HFF-Myc (cell line): ENCODE measurements around the gene SPIRE1.

Experiments
- DNase-seq: peaks from one replicate; pipeline ENCODE4 v3.0.0-alpha.2; 2011; ENCODE audit warnings: low read depth; ENCODE audit errors: extremely low read depth
- H3K4me3 ChIP-seq: replicated peaks from 2 replicates; pipeline ENCODE4 v1.5.1; 2011; ENCODE audit warnings: low read depth, mild to moderate bottlenecking, control low read depth, low read length
- TF ChIP-seq, protein P1 (sequence below): IDR thresholded peaks from 2 replicates; pipeline ENCODE4 v1.5.1; 2012; ENCODE audit warnings: mild to moderate bottlenecking, low read depth, low read length, control low read depth; ENCODE audit errors: missing control alignments

Gene SPIRE1

DNA sequence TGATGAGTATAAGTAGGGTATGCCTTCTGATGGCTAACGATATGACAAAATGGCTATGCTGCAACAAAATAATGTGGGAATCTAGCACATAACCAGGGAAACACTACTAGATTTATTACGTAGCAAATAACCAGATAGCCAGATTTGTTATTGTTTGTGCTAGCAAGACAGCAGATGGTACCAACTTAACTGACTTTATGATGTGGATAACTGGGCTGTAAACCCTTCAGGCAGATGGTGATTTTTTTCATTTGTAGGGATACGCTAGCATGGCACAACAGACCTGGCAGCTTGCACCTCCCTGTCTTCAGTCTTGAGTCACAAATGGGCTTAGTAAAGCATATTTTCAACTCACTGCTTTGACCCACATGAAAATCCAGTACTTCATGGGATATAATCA, 201.5 kb downstream of the SPIRE1 start:
- TF ChIP-seq, protein P1, sequence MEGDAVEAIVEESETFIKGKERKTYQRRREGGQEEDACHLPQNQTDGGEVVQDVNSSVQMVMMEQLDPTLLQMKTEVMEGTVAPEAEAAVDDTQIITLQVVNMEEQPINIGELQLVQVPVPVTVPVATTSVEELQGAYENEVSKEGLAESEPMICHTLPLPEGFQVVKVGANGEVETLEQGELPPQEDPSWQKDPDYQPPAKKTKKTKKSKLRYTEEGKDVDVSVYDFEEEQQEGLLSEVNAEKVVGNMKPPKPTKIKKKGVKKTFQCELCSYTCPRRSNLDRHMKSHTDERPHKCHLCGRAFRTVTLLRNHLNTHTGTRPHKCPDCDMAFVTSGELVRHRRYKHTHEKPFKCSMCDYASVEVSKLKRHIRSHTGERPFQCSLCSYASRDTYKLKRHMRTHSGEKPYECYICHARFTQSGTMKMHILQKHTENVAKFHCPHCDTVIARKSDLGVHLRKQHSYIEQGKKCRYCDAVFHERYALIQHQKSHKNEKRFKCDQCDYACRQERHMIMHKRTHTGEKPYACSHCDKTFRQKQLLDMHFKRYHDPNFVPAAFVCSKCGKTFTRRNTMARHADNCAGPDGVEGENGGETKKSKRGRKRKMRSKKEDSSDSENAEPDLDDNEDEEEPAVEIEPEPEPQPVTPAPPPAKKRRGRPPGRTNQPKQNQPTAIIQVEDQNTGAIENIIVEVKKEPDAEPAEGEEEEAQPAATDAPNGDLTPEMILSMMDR = no peak
- H3K4me3 ChIP-seq = no peak overlapping the region
- no peak for DNase-seq

DNA sequence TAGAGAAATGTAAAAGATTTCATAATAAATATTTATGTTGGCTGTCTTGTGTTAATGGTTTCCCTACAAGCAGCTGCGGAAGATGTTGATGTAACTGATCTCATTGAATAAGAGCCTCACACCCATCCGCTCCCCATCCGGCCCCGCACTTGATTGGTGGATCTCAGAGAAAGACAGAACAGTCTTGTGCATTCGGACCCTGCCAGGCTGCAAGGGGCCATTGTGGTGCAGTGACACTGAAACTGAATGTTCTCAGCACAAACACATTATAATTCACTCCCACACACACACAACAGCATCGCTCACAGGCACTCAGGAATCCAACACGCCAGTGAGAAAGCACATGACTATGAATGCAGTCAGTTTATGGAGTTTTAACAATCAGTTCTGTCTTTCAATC, 202.4 kb downstream of the SPIRE1 start:
- no peak overlapping the region for H3K4me3 ChIP-seq
- TF ChIP-seq, protein P1 = no peak
- no peak for DNase-seq

DNA sequence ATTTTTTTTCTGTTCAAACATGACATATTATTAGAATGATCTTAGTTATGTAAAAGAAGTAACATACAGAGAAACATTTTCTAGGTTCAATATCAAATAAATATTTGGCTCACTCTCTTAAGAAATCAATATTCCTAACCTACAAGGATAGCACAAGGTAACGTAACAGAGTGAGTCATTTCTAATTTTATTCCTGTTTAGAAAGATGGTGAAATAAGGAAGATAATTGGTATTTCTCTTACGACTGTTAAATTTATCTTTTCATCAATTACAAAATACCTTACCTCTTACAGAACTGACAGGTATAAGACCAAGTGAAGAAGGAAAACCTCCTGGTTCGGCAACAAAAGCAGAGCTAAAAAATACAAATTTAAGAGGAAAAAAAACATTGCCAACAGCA, 205.1 kb downstream of the SPIRE1 start:
- TF ChIP-seq, protein P1 = no peak
- DNase-seq = no peak
- no peak overlapping the region for H3K4me3 ChIP-seq

DNA sequence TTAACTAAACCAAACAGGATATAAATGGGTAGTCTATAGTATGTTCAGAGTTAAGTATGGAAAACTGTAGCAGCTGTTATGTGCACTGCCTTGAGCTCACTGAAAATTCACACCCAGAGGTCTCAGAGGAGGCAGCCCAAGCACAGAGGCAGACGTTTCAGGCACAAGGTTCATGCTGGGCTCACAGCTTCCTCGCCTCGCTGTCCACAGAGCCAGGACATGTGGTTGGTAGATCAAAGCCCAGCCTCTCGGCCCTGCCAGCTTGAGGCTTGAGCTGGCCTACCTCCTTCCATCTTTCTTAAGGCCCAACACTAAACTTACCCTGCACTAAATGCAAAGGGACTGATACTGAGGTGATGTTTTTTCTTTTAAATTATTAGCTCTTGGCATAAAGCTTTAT, 206.5 kb downstream of the SPIRE1 start:
- no peak overlapping the region for H3K4me3 ChIP-seq
- TF ChIP-seq, protein P1 = no peak
- no peak for DNase-seq

DNA sequence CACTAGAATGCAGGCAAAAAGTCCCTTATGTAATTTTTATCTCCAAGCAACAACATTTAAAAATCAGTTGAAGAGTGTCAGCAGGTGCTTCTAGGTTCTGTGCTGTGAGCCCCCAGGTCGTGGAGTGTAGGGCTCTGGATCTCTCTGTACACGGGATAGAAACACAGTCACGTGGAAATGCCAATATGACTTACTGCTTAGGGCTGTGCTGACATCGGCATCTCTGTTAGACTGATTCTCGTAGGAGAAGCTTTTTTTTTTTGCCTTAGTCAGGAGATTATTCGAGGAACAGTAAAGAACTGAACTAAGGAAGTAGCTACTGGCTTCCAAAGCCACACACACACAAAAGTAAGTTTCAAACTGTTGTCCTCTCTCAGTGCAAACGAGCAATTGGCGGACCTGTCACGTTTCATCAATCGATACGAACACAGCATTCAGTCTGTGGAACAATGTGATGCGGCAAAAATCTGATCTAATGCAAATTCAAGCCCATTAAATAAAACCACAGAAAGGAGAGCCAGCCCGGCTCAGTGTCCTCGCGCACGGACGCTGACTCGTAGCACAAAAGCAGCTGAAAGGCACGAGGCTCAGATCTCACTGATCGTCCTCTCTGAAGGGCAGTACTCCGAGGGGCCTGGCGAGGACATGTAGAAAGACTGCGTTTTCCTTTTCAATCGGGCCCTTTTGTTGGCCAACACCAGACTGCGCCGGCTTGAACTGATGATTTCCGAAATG, 208.7 kb downstream of the SPIRE1 start:
- DNase-seq = no peak
- TF ChIP-seq, protein P1 = no peak
- H3K4me3 ChIP-seq = no peak overlapping the region

DNA sequence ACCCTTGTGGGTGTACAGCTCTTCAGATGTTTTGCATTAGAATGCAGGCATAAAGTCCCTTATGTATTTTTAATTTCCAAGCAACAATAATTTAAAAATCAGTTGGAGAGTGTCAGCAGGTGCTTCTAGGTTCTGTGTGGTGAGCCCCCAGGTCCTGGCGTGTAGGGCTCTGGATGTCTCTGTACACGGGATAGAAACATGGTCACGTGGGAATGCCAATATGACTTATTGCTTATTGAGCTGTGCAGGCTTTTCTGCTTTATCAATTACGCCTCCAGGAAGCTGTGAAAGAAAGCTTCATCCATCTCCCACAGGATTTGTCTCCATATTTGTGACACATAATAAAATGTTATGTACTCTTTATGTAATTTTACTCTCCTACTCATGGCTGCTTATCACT, 212.4 kb downstream of the SPIRE1 start:
- H3K4me3 ChIP-seq = no peak overlapping the region
- TF ChIP-seq, protein P1 = no peak
- no peak for DNase-seq

DNA sequence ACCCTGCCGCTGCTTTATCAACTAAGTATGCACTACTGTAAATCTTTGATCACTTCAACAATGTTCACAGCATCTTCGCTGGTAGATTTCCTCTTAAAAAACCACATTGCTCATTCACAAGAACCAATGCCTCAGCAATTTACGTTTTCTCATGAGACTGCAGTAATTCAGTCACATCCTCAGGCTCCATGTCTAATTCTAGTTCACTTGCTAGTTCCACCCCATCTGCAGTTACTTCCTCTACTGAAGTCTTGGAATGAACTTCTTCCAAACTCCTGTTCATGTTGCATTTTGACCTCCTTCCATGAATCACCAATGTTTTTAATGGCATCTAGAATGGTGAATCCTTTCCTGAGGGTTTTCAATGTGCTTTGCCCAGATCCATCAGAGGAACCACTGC, 214.4 kb downstream of the SPIRE1 start:
- DNase-seq = no peak
- H3K4me3 ChIP-seq = no peak overlapping the region
- TF ChIP-seq, protein P1 = no peak
